ENCODE measurements around the gene COQ10A.
A peak's percentile ranks its signal among the peaks of the same experiment; 100 is the strongest.
"Not testable (repeated sequence)": the region's sequence is repeated elsewhere in the genome, so short reads cannot be mapped to it uniquely, and the experiment has no call there.

Gene COQ10A

GRCh38 chr12:56267443-56268071 is 815 bp downstream of the COQ10A start:
- H3K4me2 ChIP-seq (ENCODE audit: low read length): peak overlapping the region; percentile 94
- H3K27ac ChIP-seq: peak overlapping the region; percentile 91
- no peaks in the 10 kb centered on the region for H3K79me2 ChIP-seq
- H3K36me3 ChIP-seq (ENCODE audit: control insufficient read depth, insufficient read depth, low read length): no peaks in the 10 kb centered on the region
- H3K27me3 ChIP-seq (ENCODE audit: control insufficient read depth, insufficient read depth, low read length): no peaks in the 10 kb centered on the region
- no peaks in the 10 kb centered on the region for H3K4me1 ChIP-seq
- H3K9ac ChIP-seq: no peak overlapping the region
- no peaks in the 10 kb centered on the region for H3K9me3 ChIP-seq (ENCODE audit: control insufficient read depth, low read length)
- H3K4me3 ChIP-seq (ENCODE audit: low read depth, low read length): peak overlapping the region; percentile 78
- H2AFZ ChIP-seq: peak overlapping the region; percentile 99
- TF ChIP-seq CTCF (IDR thresholded peaks at IDR 0.05): no peak

GRCh38 chr12:56271031-56271430 is 4.3 kb downstream of the COQ10A start:
- Histone ChIP-seq H3K79me2 (no peaks in the 10 kb centered on the region), H3K27me3 (ENCODE audit: control insufficient read depth, insufficient read depth, low read length) (no peaks in the 10 kb centered on the region), H3K4me3 (ENCODE audit: low read depth, low read length) (no peak overlapping the region), H3K36me3 (ENCODE audit: control insufficient read depth, insufficient read depth, low read length) (no peaks in the 10 kb centered on the region), H3K9ac (no peak overlapping the region), H3K4me1 (no peaks in the 10 kb centered on the region), H3K4me2 (ENCODE audit: low read length) (no peak overlapping the region), H3K27ac (no peak overlapping the region), H3K9me3 (ENCODE audit: control insufficient read depth, low read length) (no peaks in the 10 kb centered on the region), H2AFZ (no peak overlapping the region)
- peak; percentile 27 for TF ChIP-seq CTCF (IDR thresholded peaks at IDR 0.05)

- not testable (repeated sequence) for H3K9ac ChIP-seq; H3K4me3 ChIP-seq (ENCODE audit: low read depth, low read length); H3K79me2 ChIP-seq; H3K9me3 ChIP-seq (ENCODE audit: control insufficient read depth, low read length); H3K27me3 ChIP-seq (ENCODE audit: control insufficient read depth, insufficient read depth, low read length); H3K27ac ChIP-seq; H3K36me3 ChIP-seq (ENCODE audit: control insufficient read depth, insufficient read depth, low read length); H2AFZ ChIP-seq; H3K4me2 ChIP-seq (ENCODE audit: low read length); H3K4me1 ChIP-seq
These were observed 5.7 kb downstream of the COQ10A start for GRCh38 chr12:56272468-56272867.

GRCh38 chr12:56274299-56274698 is 7.6 kb downstream of the COQ10A start:
- Histone ChIP-seq H3K27ac (no peak overlapping the region), H3K4me3 (ENCODE audit: low read depth, low read length) (no peak overlapping the region), H3K9me3 (ENCODE audit: control insufficient read depth, low read length) (no peaks in the 10 kb centered on the region), H3K79me2 (no peaks in the 10 kb centered on the region), H3K9ac (no peak overlapping the region), H2AFZ (no peak overlapping the region), H3K4me2 (ENCODE audit: low read length) (no peak overlapping the region), H3K27me3 (ENCODE audit: control insufficient read depth, insufficient read depth, low read length) (no peaks in the 10 kb centered on the region), H3K4me1 (no peaks in the 10 kb centered on the region), H3K36me3 (ENCODE audit: control insufficient read depth, insufficient read depth, low read length) (no peaks in the 10 kb centered on the region)
- TF ChIP-seq CTCF (IDR thresholded peaks at IDR 0.05): no peak

- Histone ChIP-seq H2AFZ (no peak overlapping the region), H3K9me3 (ENCODE audit: control insufficient read depth, low read length) (no peaks in the 10 kb centered on the region), H3K4me2 (ENCODE audit: low read length) (no peak overlapping the region), H3K27me3 (ENCODE audit: control insufficient read depth, insufficient read depth, low read length) (no peaks in the 10 kb centered on the region), H3K36me3 (ENCODE audit: control insufficient read depth, insufficient read depth, low read length) (no peaks in the 10 kb centered on the region), H3K79me2 (no peaks in the 10 kb centered on the region), H3K4me3 (ENCODE audit: low read depth, low read length) (no peak overlapping the region), H3K9ac (no peak overlapping the region), H3K4me1 (no peaks in the 10 kb centered on the region), H3K27ac (no peak overlapping the region)
- no peak for TF ChIP-seq CTCF (IDR thresholded peaks at IDR 0.05)
These were observed 12.2 kb downstream of the COQ10A start for GRCh38 chr12:56278905-56279304.
